Measurements from ENCODE around the gene ZNF831. TPM values are rescaled to one million over a fixed set of nuclear protein-coding genes. Genes with fewer than 3 reads are reported as not detected.

The ZNF831 gene
- total RNA-seq, 4 donors from 2014 or later: 0.15 to 1.2 (median 0.37) TPM

GRCh38 chr20:59224236-59224635 lies 60.6 kb downstream of the ZNF831 start:
- Histone ChIP-seq H3K27me3 (peaks cover 70% of the 10 kb centered on the region), H3K4me1 (peaks cover 0 to 26% (median 8%) of the 10 kb centered on the region in 3 donors), H3K27ac (no peak overlapping the region), H3K9me3 (no peaks in the 10 kb centered on the region), H3K36me3 (no peaks in the 10 kb centered on the region), H3K4me3 (no peak overlapping the region)
- no peak for ATAC-seq
- TF ChIP-seq POLR2AphosphoS5 (IDR thresholded peaks at IDR 0.05): no peak
- no peak for TF ChIP-seq POLR2A (IDR thresholded peaks at IDR 0.05)
- no peak for TF ChIP-seq EP300 (IDR thresholded peaks at IDR 0.05)
- TF ChIP-seq, protein P1, sequence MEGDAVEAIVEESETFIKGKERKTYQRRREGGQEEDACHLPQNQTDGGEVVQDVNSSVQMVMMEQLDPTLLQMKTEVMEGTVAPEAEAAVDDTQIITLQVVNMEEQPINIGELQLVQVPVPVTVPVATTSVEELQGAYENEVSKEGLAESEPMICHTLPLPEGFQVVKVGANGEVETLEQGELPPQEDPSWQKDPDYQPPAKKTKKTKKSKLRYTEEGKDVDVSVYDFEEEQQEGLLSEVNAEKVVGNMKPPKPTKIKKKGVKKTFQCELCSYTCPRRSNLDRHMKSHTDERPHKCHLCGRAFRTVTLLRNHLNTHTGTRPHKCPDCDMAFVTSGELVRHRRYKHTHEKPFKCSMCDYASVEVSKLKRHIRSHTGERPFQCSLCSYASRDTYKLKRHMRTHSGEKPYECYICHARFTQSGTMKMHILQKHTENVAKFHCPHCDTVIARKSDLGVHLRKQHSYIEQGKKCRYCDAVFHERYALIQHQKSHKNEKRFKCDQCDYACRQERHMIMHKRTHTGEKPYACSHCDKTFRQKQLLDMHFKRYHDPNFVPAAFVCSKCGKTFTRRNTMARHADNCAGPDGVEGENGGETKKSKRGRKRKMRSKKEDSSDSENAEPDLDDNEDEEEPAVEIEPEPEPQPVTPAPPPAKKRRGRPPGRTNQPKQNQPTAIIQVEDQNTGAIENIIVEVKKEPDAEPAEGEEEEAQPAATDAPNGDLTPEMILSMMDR (IDR thresholded peaks at IDR 0.05): no peak
- 90 to 94% methylated on average over 3 to 6 of the region's 8 CpGs for WGBS, 2 donors (ENCODE audit: low coverage in 1 of 2)

- ATAC-seq: no peak
- TF ChIP-seq EP300 (IDR thresholded peaks at IDR 0.05): no peak
- 100% methylated on average over 1 of the region's 1 CpG; no CpG with 5 or more reads in 1 of the 2 donors for WGBS, 2 donors (ENCODE audit: low coverage in 1 of 2)
- peaks cover 67% of the 10 kb centered on the region for H3K27me3 ChIP-seq
- no peaks in the 10 kb centered on the region for H3K4me1 ChIP-seq
- no peaks in the 10 kb centered on the region for H3K36me3 ChIP-seq
- H3K9me3 ChIP-seq: no peaks in the 10 kb centered on the region
- H3K4me3 ChIP-seq: no peak overlapping the region
- H3K27ac ChIP-seq: no peak overlapping the region
Observed at GRCh38 chr20:59230385-59230784, 66.8 kb downstream of the ZNF831 start.

GRCh38 chr20:59231124-59231804 lies 67.6 kb downstream of the ZNF831 start:
- WGBS, 2 donors (ENCODE audit: low coverage in 1 of 2): 23 to 28% methylated on average over 8 of the region's 8 CpGs
- Histone ChIP-seq H3K27me3 (peaks cover 60% of the 10 kb centered on the region), H3K9me3 (no peaks in the 10 kb centered on the region), H3K36me3 (no peaks in the 10 kb centered on the region), H3K27ac (no peak overlapping the region), H3K4me3 (no peak overlapping the region), H3K4me1 (no peaks in the 10 kb centered on the region)
- no peak for ATAC-seq
- no peak for TF ChIP-seq POLR2AphosphoS5 (IDR thresholded peaks at IDR 0.05)

GRCh38 chr20:59232618-59233017 lies 69.0 kb downstream of the ZNF831 start:
- no peaks in the 10 kb centered on the region for H3K4me1 ChIP-seq
- no peak for TF ChIP-seq POLR2AphosphoS5 (IDR thresholded peaks at IDR 0.05)
- no peak for TF ChIP-seq POLR2A (IDR thresholded peaks at IDR 0.05)
- TF ChIP-seq, protein P1 (IDR thresholded peaks at IDR 0.05): no peak
- TF ChIP-seq EP300 (IDR thresholded peaks at IDR 0.05): no peak
- no peak for ATAC-seq
- no peaks in the 10 kb centered on the region for H3K36me3 ChIP-seq
- no peak overlapping the region for H3K4me3 ChIP-seq
- 52 to 60% methylated on average over 3 of the region's 3 CpGs for WGBS, 2 donors (ENCODE audit: low coverage in 1 of 2)
- no peak overlapping the region for H3K27ac ChIP-seq
- peaks cover 63% of the 10 kb centered on the region for H3K27me3 ChIP-seq
- H3K9me3 ChIP-seq: no peaks in the 10 kb centered on the region

DNA sequence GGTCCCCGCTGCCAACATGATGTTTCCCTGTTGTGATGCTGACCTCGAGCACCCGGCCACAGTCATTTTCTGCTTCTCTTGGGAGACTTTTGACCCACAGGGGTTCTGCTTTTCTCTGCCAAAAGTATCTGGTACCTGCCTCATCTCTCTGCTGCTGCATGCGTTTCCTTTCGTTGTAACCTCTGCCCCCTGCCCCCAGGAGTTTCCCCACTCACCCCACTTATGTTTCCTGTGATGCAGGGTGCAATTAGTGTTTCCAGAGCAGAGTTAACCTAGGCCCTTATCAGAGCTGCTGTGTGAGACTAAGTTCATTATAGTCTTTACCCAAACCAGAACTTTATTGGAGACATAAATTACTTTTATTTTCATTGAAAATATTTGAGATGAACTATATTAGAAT lies 71.6 kb downstream of the ZNF831 start:
- Histone ChIP-seq H3K27ac (no peak overlapping the region), H3K4me1 (no peaks in the 10 kb centered on the region), H3K36me3 (no peaks in the 10 kb centered on the region), H3K9me3 (no peaks in the 10 kb centered on the region), H3K27me3 (peaks cover 54% of the 10 kb centered on the region), H3K4me3 (no peak overlapping the region)
- ATAC-seq: no peak
- TF ChIP-seq EP300 (IDR thresholded peaks at IDR 0.05) (no peak), POLR2A (IDR thresholded peaks at IDR 0.05) (no peak), POLR2AphosphoS5 (IDR thresholded peaks at IDR 0.05) (no peak)
- TF ChIP-seq, protein P1 (IDR thresholded peaks at IDR 0.05): no peak
- WGBS, 2 donors (ENCODE audit: low coverage in 1 of 2): 75 to 100% methylated on average over 2 to 5 of the region's 5 CpGs

- no peak for ATAC-seq
- 20 to 72% methylated on average over 2 of the region's 4 CpGs for WGBS, 2 donors (ENCODE audit: low coverage in 1 of 2)
- H3K27me3 ChIP-seq: peaks cover 66% of the 10 kb centered on the region
- no peak overlapping the region for H3K4me3 ChIP-seq
- TF ChIP-seq POLR2AphosphoS5 (IDR thresholded peaks at IDR 0.05) (no peak), EP300 (IDR thresholded peaks at IDR 0.05) (no peak), POLR2A (IDR thresholded peaks at IDR 0.05) (no peak)
- TF ChIP-seq, protein P1 (IDR thresholded peaks at IDR 0.05): no peak
- no peak overlapping the region for H3K27ac ChIP-seq
- H3K9me3 ChIP-seq: no peaks in the 10 kb centered on the region
- H3K36me3 ChIP-seq: no peaks in the 10 kb centered on the region
- H3K4me1 ChIP-seq: no peaks in the 10 kb centered on the region
Observed at GRCh38 chr20:59240006-59240405, 76.4 kb downstream of the ZNF831 start.
